Suprapubic skin (tissue), 3 donors: ENCODE measurements around the gene COL23A1.
"Not testable (repeated sequence)": the region's sequence is repeated elsewhere in the genome, so short reads cannot be mapped to it uniquely, and the experiment has no call there.

Experiments used
- CTCF ChIP-seq, 2 donors: fragments of 200-600 bp in 1 of 2; fragments of 450-650 bp in 1 of 2; sonication (generic) in 1 of 2; IDR thresholded peaks; one replicate each; pipeline ENCODE4 v1.5.1; 2016 to 2019; ENCODE audit warnings: antibody characterized with exemption in 2 of 2, mild to moderate bottlenecking in 1 of 2, moderate library complexity in 1 of 2
- EP300 ChIP-seq: sonication (generic); formaldehyde crosslinking; IDR thresholded peaks from one replicate; pipeline ENCODE4 v1.6.1; 2017; ENCODE audit warnings: antibody characterized with exemption
- POLR2A ChIP-seq, 2 donors: fragments of 450-650 bp; IDR thresholded peaks; one replicate each; pipeline ENCODE4 v1.6.1; 2017; ENCODE audit warnings: antibody characterized with exemption in 2 of 2, mild to moderate bottlenecking in 2 of 2, moderate library complexity in 2 of 2

- TF ChIP-seq CTCF (IDR thresholded peaks at IDR 0.05); EP300; POLR2A (IDR thresholded peaks at IDR 0.05): not testable (repeated sequence)
Observed at GRCh38 chr5:178239626-178240301, 350.4 kb downstream of the COL23A1 start.
